Calu3 (cell line): ENCODE results near the gene MINDY3. TPM values are rescaled to one million over a fixed set of nuclear protein-coding genes. Genes with fewer than 3 reads are reported as not detected.

Experiments
- BruUV-seq: library from RNA; stranded (reverse); fragments of 400-500 nt; replicated peaks from 2 replicates; lab custom pipeline; 2021; lab: Mats Ljungman, UMichigan
- CTCF ChIA-PET: fragments of 300-600 bp; sonication (Branson Sonifier 250); formaldehyde crosslinking; loops from one replicate; lab custom pipeline; 2022; ENCODE audit warnings: antibody characterized with exemption; lab: Charles Lee
- DNase-seq: peaks from one replicate; pipeline ENCODE4 v3.0.0; 2022
- H3K27ac Mint-ChIP-seq: one replicate; pipeline ENCODE4 v1.8.0; 2022; ENCODE audit warnings: mixed read lengths; ENCODE audit not compliant: unreplicated experiment
- H3K27me3 Mint-ChIP-seq: one replicate; pipeline ENCODE4 v1.8.0; 2022; ENCODE audit warnings: mixed read lengths; ENCODE audit not compliant: unreplicated experiment
- H3K36me3 Mint-ChIP-seq: one replicate; pipeline ENCODE4 v1.8.0; 2022; ENCODE audit warnings: mild to moderate bottlenecking, moderate library complexity, mixed read lengths; ENCODE audit not compliant: insufficient read depth, unreplicated experiment
- H3K4me1 Mint-ChIP-seq: one replicate; pipeline ENCODE4 v1.8.0; 2022; ENCODE audit warnings: mild to moderate bottlenecking, low read depth, mixed read lengths; ENCODE audit not compliant: unreplicated experiment
- H3K4me3 Mint-ChIP-seq: one replicate; pipeline ENCODE4 v1.8.0; 2022; ENCODE audit warnings: mild to moderate bottlenecking, low read depth, moderate library complexity, mixed read lengths; ENCODE audit not compliant: unreplicated experiment
- H3K9me3 Mint-ChIP-seq: one replicate; pipeline ENCODE4 v1.8.0; 2022; ENCODE audit warnings: low read depth, mixed read lengths; ENCODE audit not compliant: unreplicated experiment
- CTCF ChIP-seq: fragments of 200-600 bp; IDR thresholded peaks from one replicate; pipeline ENCODE4 v1.8.0; 2022; ENCODE audit warnings: antibody characterized with exemption; ENCODE audit not compliant: unreplicated experiment
- intact Hi-C: fragments of 100-400 bp; cut with micrococcal nuclease; formaldehyde crosslinking; loops from one replicate; pipeline ENCODE4 v1.10.0; 2022; ENCODE audit not compliant: unreplicated experiment
- total RNA-seq: library from RNA; stranded (reverse); gene quantifications from 2 replicates; pipeline ENCODE4 v1.2.3, GENCODE V29; 2022

The MINDY3 gene
- total RNA-seq, 1 experiment from 2014 or later = 17.8 TPM

- no peaks in the 10 kb centered on the region for H3K9me3 Mint-ChIP-seq
- TF ChIP-seq CTCF = peak; percentile 32
- no peak overlapping the region for H3K27ac Mint-ChIP-seq
- H3K4me1 Mint-ChIP-seq = no peaks in the 10 kb centered on the region
- intact Hi-C loops = loop anchor here (1.0 to 5.0 kb wide), 5 partner anchors 82 to 390 kb away; no protein-coding TSS in a partner anchor
- CTCF ChIA-PET = no interaction called here
- no peak for DNase-seq
- no peaks in the 10 kb centered on the region for H3K27me3 Mint-ChIP-seq
- H3K36me3 Mint-ChIP-seq = peaks cover 6% of the 10 kb centered on the region
- no peak overlapping the region for H3K4me3 Mint-ChIP-seq
- no TSS peak for BruUV-seq
Measured at GRCh38 chr10:15824498-15824897, 35.8 kb downstream of the MINDY3 start.

- H3K9me3 Mint-ChIP-seq = no peaks in the 10 kb centered on the region
- no peak overlapping the region for H3K27ac Mint-ChIP-seq
- no TSS peak for BruUV-seq
- intact Hi-C loops = loop anchor here (5.0 kb wide), 1 partner anchor 80 kb away; no protein-coding TSS in a partner anchor
- no peak for DNase-seq
- TF ChIP-seq CTCF = no peak
- H3K4me3 Mint-ChIP-seq = no peak overlapping the region
- peaks cover 6% of the 10 kb centered on the region for H3K36me3 Mint-ChIP-seq
- peaks cover 9% of the 10 kb centered on the region for H3K4me1 Mint-ChIP-seq
- no peaks in the 10 kb centered on the region for H3K27me3 Mint-ChIP-seq
- CTCF ChIA-PET = no interaction called here
Measured at GRCh38 chr10:15822131-15822530, 38.2 kb downstream of the MINDY3 start.

GRCh38 chr10:15821046-15821683 lies 39.1 kb downstream of the MINDY3 start:
- intact Hi-C loops = loop anchor here (5.0 kb wide), 1 partner anchor 79 kb away; no protein-coding TSS in a partner anchor
- Mint-ChIP-seq H3K36me3 (peaks cover 6% of the 10 kb centered on the region), H3K4me3 (no peak overlapping the region), H3K9me3 (no peaks in the 10 kb centered on the region), H3K4me1 (peaks cover 9% of the 10 kb centered on the region), H3K27ac (no peak overlapping the region), H3K27me3 (no peaks in the 10 kb centered on the region)
- no TSS peak for BruUV-seq
- no peak for TF ChIP-seq CTCF
- CTCF ChIA-PET = no interaction called here
- DNase-seq = no peak

GRCh38 chr10:15817409-15818046 lies 42.8 kb downstream of the MINDY3 start:
- no peak overlapping the region for H3K27ac Mint-ChIP-seq
- no peak for DNase-seq
- no peaks in the 10 kb centered on the region for H3K36me3 Mint-ChIP-seq
- H3K4me3 Mint-ChIP-seq = no peak overlapping the region
- no peak for TF ChIP-seq CTCF
- intact Hi-C loops = no loop called here
- no TSS peak for BruUV-seq
- no peaks in the 10 kb centered on the region for H3K27me3 Mint-ChIP-seq
- H3K4me1 Mint-ChIP-seq = peaks cover 9% of the 10 kb centered on the region
- CTCF ChIA-PET = no interaction called here
- H3K9me3 Mint-ChIP-seq = no peaks in the 10 kb centered on the region
